ENCODE data around the gene CTSK.

CTSK gene

DNA sequence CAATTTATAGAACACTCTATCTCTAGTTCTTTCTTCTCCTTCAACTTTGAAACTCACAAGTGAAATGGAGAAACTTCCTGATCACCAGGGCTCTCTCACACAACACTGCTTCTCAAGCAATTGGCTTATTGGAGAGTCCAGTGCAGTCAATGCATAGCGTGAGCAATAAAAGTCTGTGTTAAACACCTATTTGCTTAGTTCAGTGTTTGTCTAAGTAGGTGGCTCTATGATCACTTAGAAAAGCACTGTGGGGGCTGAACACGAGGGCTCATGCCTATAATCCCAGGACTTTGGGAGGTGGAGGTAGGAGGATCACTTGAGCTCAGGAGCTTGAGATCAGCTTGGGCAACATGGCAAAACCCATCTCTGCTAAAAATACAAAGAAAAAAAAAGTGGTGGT is 54.6 kb downstream of the CTSK start:
- DNase-seq: no peak

DNA sequence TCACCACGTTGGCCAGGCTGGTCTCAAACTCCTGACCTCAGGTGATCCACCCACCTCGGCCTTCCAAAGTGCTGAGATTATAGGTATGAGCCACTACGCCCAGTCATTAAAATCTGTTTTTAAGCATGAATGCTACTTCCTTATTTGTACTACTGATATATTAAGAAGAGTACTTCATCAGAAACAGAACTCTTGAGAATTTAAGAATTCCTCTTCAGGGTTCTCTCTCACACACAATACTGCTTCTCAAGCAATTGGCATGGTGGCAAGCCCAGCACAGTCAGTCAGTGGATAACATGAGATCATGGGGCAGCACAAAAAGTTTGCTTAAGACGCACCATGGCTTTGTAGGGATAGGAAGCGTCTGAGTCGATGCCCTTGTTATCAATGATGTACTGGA is 56.6 kb downstream of the CTSK start:
- no peak for DNase-seq

DNA sequence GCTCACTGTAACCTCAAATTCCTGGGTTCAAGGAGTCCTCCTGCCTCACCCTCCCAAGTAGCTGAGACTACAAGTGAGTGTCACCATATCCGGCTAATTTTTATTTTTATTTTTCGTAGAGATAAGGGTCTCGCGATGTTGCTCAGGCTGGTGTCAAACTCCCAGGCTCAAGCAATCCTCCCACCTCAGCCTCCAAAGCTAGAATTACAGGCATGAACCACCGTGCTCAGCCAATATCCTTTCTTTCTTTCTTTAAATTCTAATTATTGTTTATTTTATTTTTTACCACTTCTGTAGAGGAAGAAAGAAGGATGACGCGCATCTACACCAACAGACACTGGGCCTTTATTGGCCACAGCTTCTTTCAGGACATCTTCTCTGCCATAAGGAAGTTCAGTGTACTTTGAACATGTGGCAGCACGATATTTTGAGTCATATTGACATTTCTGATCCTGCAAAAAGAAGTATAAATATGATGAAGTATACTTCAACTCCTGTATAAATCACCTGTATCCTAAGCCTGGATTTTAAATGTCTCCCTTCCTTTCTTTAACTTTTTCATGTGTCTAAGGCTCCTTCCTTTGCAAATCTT is 58.2 kb downstream of the CTSK start:
- no peak for DNase-seq

DNA sequence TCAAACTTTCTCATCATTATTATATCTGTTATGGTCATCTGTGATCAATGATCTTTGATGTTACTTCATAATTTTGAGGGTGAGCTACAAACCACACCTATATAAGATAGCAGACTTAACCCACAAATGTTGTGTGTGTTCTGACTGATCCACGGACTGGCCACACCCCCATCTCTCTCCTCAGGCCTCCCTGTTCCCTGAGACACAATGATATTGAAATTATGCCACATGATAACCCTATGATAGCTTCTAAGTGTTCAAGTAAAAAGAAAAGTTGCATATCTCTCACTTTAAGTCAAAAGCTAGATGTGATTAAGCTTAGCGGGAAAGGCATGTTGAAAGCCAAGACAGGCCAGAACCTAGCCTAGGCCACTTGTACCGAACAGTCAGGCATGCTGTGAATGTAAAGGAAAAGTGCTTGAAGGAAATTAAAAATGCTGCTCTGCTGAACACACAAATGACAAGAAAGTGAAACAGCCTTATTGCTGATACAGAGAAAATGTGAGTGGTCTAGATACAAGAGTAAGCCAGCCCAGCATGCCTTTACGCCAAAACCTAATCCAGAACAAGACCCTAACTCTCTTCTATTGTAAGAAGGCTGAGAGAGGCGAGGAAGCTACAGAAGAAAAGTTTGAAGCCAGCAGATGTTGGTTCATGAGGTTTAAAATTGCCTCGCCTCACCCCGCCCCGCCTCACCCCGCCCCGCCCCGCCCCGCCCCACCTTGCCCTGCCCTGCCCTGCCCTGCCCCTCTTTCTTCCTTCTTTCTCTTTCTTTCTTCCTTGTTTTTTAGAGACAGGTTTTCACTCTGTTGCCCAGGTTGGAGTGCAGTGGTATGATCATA is 59.0 kb downstream of the CTSK start:
- no peak for DNase-seq

Measured in NCI-H1105 (cell line).